Panc1 (cell line): Measurements from ENCODE around the gene SYNPO2L. TPM values are rescaled to one million over a fixed set of nuclear protein-coding genes. Genes with fewer than 3 reads are reported as not detected.
"Not testable (repeated sequence)": the region's sequence is repeated elsewhere in the genome, so short reads cannot be mapped to it uniquely, and the experiment has no call there.

Source experiments
- ATAC-seq: fragments of 200-7000 bp; cut with Tn5 transposase; 2 replicates; pipeline ENCODE4 v1.9.1; 2020; ENCODE audit warnings: mild to moderate bottlenecking, moderate library complexity
- BruUV-seq: library from RNA; stranded (reverse); fragments of 400-500 nt; replicated peaks from 2 replicates; lab custom pipeline; 2021; lab: Mats Ljungman, UMichigan
- CTCF ChIA-PET: fragments of 300-600 bp; sonication (Branson Sonifier 250); formaldehyde crosslinking; loops from one replicate; lab custom pipeline; 2022; ENCODE audit warnings: antibody characterized with exemption; lab: Charles Lee
- POLR2A ChIA-PET: fragments of 300-600 bp; sonication (Branson Sonifier 250); formaldehyde crosslinking; loops from one replicate; lab custom pipeline; 2022; ENCODE audit warnings: antibody characterized with exemption; lab: Charles Lee
- DNase-seq: peaks from one replicate; pipeline ENCODE4 v3.0.0-alpha.2; 2010; ENCODE audit warnings: low read depth, low spot score
- H3K27ac ChIP-seq: 2 replicates; pipeline ENCODE4 v1.5.1; 2011; ENCODE audit warnings: mild to moderate bottlenecking, low read length, inconsistent platforms
- H3K27me3 ChIP-seq: fragments of 200-500 bp; sonication (Bioruptor generic); 2 replicates; pipeline ENCODE4 v1.6.0; 2014; ENCODE audit warnings: low read length, inconsistent platforms; ENCODE audit not compliant: control insufficient read depth, insufficient read depth
- H3K36me3 ChIP-seq: fragments of 200-500 bp; sonication (Bioruptor generic); 2 replicates; pipeline ENCODE4 v1.5.1; 2014; ENCODE audit warnings: inconsistent platforms, mild to moderate bottlenecking, low read length, moderate library complexity; ENCODE audit not compliant: control insufficient read depth, insufficient read depth
- H3K4me1 ChIP-seq: 2 replicates; pipeline ENCODE4 v1.5.1; 2011; ENCODE audit warnings: inconsistent platforms, mild to moderate bottlenecking, low read length, moderate library complexity; ENCODE audit not compliant: control insufficient read depth, insufficient read depth
- H3K4me3 ChIP-seq, 2 experiments: 2 replicates each; pipeline ENCODE4 v1.5.1; 2011 to 2012; ENCODE audit warnings: low read depth in 2 of 2, low read length in 2 of 2, mild to moderate bottlenecking in 2 of 2, inconsistent platforms in 1 of 2, moderate library complexity in 1 of 2
- H3K9me3 ChIP-seq: fragments of 200-500 bp; sonication (Bioruptor generic); 2 replicates; pipeline ENCODE4 v1.5.1; 2014; ENCODE audit warnings: low read depth, mild to moderate bottlenecking, inconsistent platforms, low read length, moderate library complexity; ENCODE audit not compliant: control insufficient read depth, insufficient read depth
- in situ Hi-C: cut with HindIII; loops from 2 replicates; pipeline ENCODE4 v1.10.0; 2016; ENCODE audit warnings: low sequenced_read_pairs, low pct_unique_long_range_greater_than_20kb
- intact Hi-C: fragments of 100-400 bp; cut with micrococcal nuclease; formaldehyde crosslinking; loops from one replicate; pipeline ENCODE4 v1.10.0; 2022; ENCODE audit not compliant: unreplicated experiment
- total RNA-seq: library from RNA; stranded (reverse); gene quantifications from one replicate; pipeline ENCODE4 v1.2.1, GENCODE V29; 2021; ENCODE audit not compliant: unreplicated experiment

SYNPO2L gene
- total RNA-seq, 1 experiment from 2014 or later = not detected

GRCh38 chr10:73690755-73691154 is 34.9 kb upstream of the SYNPO2L start:
- in situ Hi-C loops, H3K27me3 ChIP-seq, H3K36me3 ChIP-seq, intact Hi-C loops, H3K9me3 ChIP-seq, H3K4me1 ChIP-seq, H3K4me3 ChIP-seq, POLR2A ChIA-PET, DNase-seq, CTCF ChIA-PET, BruUV-seq, ATAC-seq, H3K27ac ChIP-seq: not testable (repeated sequence)

- in situ Hi-C loops, H3K27me3 ChIP-seq, BruUV-seq, H3K4me3 ChIP-seq, CTCF ChIA-PET, H3K9me3 ChIP-seq, H3K4me1 ChIP-seq, ATAC-seq, DNase-seq, H3K27ac ChIP-seq, POLR2A ChIA-PET, H3K36me3 ChIP-seq, intact Hi-C loops: not testable (repeated sequence)
Measured at GRCh38 chr10:73689596-73689995, 33.8 kb upstream of the SYNPO2L start.

GRCh38 chr10:73687641-73688040 is 31.8 kb upstream of the SYNPO2L start:
- H3K27me3 ChIP-seq, H3K27ac ChIP-seq, BruUV-seq, H3K36me3 ChIP-seq, CTCF ChIA-PET, ATAC-seq, H3K4me3 ChIP-seq, intact Hi-C loops, H3K9me3 ChIP-seq, DNase-seq, H3K4me1 ChIP-seq, in situ Hi-C loops, POLR2A ChIA-PET: not testable (repeated sequence)

- H3K4me3 ChIP-seq, H3K27ac ChIP-seq, POLR2A ChIA-PET, H3K4me1 ChIP-seq, ATAC-seq, in situ Hi-C loops, H3K9me3 ChIP-seq, DNase-seq, H3K36me3 ChIP-seq, CTCF ChIA-PET, intact Hi-C loops, H3K27me3 ChIP-seq, BruUV-seq: not testable (repeated sequence)
Measured at GRCh38 chr10:73674546-73674945, 18.7 kb upstream of the SYNPO2L start.

- ATAC-seq = not testable (repeated sequence)
Measured at GRCh38 chr10:73668378-73668777, 12.5 kb upstream of the SYNPO2L start.

GRCh38 chr10:73666153-73666809 is 10.5 kb upstream of the SYNPO2L start:
- H3K36me3 ChIP-seq, BruUV-seq, in situ Hi-C loops, intact Hi-C loops, DNase-seq, H3K4me3 ChIP-seq, CTCF ChIA-PET, H3K4me1 ChIP-seq, ATAC-seq, H3K27me3 ChIP-seq, POLR2A ChIA-PET, H3K27ac ChIP-seq, H3K9me3 ChIP-seq: not testable (repeated sequence)

More at GRCh38 chr10:73668378-73668777, 12.5 kb upstream of the SYNPO2L start:
- intact Hi-C loops, H3K27me3 ChIP-seq, BruUV-seq, H3K9me3 ChIP-seq, H3K36me3 ChIP-seq, CTCF ChIA-PET, DNase-seq, in situ Hi-C loops, H3K27ac ChIP-seq, H3K4me3 ChIP-seq, H3K4me1 ChIP-seq: not testable (repeated sequence)
- POLR2A ChIA-PET = interaction anchor here (0.7 kb wide), 1 partner anchor 16 kb away, joined by 3 read pairs; no protein-coding TSS in a partner anchor

GRCh38 chr10:73665581-73665980 is 9.8 kb upstream of the SYNPO2L start:
- POLR2A ChIA-PET, BruUV-seq, ATAC-seq, H3K36me3 ChIP-seq, in situ Hi-C loops, H3K4me3 ChIP-seq, H3K27me3 ChIP-seq, DNase-seq, H3K9me3 ChIP-seq, intact Hi-C loops, H3K27ac ChIP-seq, H3K4me1 ChIP-seq, CTCF ChIA-PET: not testable (repeated sequence)
